ENCODE measurements around the gene NCBP2L. TPM values are rescaled to one million over a fixed set of nuclear protein-coding genes. Genes with fewer than 3 reads are reported as not detected.

Gene NCBP2L
- polyA plus RNA-seq, 1 donor (not counting 4 experiments of a cell fraction or from before 2014, with no cell fraction given), result not detected

GRCh38 chrX:107760304-107761077 is 17.0 kb upstream of the NCBP2L start:
- Histone ChIP-seq H3K4me3 (ENCODE audit: control insufficient read depth in 2 of 3, extremely low read depth in 1 of 3, insufficient read depth in 2 of 3, low read depth in 1 of 3, low read length in 3 of 3) (no peak overlapping the region), H3K9me1 (ENCODE audit: control insufficient read depth, extremely low read depth, insufficient read depth, low read length) (no peaks in the 10 kb centered on the region), H3K27ac (ENCODE audit: control insufficient read depth, insufficient read depth, low read length) (no peak overlapping the region), H3K9me3 (ENCODE audit: control insufficient read depth, low read depth, low read length) (no peaks in the 10 kb centered on the region), H4K20me1 (ENCODE audit: control insufficient read depth, extremely low read depth, insufficient read depth, low read length) (no peaks in the 10 kb centered on the region), H3K36me3 (ENCODE audit: control insufficient read depth in 2 of 2, extremely low read depth in 1 of 2, insufficient read depth in 2 of 2, low read length in 2 of 2) (no peaks in the 10 kb centered on the region), H2AFZ (ENCODE audit: control insufficient read depth, low read length) (no peak overlapping the region), H3K27me3 (ENCODE audit: control insufficient read depth, extremely low read depth, insufficient read depth, low read length) (peaks cover 11% of the 10 kb centered on the region), H3K4me1 (ENCODE audit: control insufficient read depth, extremely low read depth, insufficient read depth, low read length) (no peaks in the 10 kb centered on the region), H3K9ac (ENCODE audit: control insufficient read depth, extremely low read depth, insufficient read depth, low read length) (no peak overlapping the region), H3K79me2 (ENCODE audit: control insufficient read depth, insufficient read depth, low read length) (no peaks in the 10 kb centered on the region), H3K4me2 (ENCODE audit: control insufficient read depth, extremely low read depth, insufficient read depth, low read depth, low read length) (no peak overlapping the region)
- no peak for TF ChIP-seq EZH2 (IDR thresholded peaks at IDR 0.05; ENCODE audit: low read length)
- TF ChIP-seq CTCF (optimal IDR thresholded peaks at IDR 0.05 in 1 of 3, IDR thresholded peaks at IDR 0.05 in 1 of 3, conservative IDR thresholded peaks at IDR 0.05 in 1 of 3; ENCODE audit: extremely low read depth in 1 of 3, insufficient read depth in 2 of 3, low read length in 3 of 3), result no peak
- FAIRE-seq, result no peak
- DNase-seq (ENCODE audit: low read depth, low spot score), result no peak
- dilution Hi-C loops (cut with MboI; ENCODE audit: extremely low pct_ligation_motif_present, low sequenced_read_pairs), result no loop called here

DNA sequence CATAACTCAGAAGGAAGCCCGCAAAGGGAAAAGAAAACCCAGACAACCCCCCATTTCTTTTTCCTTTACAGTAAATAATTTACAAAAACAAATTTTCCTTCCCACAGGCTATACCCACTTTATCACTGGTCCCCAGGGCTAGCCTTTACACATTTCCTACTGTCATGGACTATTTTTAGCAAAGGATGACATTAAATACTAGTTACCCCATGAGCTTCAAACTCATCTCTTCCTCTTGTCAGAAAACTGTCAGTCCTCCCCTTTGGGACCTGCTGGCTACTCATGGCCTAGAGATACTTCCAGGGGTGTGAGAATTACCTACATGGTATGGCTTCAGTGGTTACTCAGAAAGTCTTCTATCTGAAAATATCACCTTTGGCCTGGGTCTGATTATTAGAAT is 13.9 kb upstream of the NCBP2L start:
- Histone ChIP-seq H3K4me3 (ENCODE audit: control insufficient read depth in 2 of 3, extremely low read depth in 1 of 3, insufficient read depth in 2 of 3, low read depth in 1 of 3, low read length in 3 of 3) (no peak overlapping the region), H3K27ac (ENCODE audit: control insufficient read depth, insufficient read depth, low read length) (no peak overlapping the region), H3K27me3 (ENCODE audit: control insufficient read depth, extremely low read depth, insufficient read depth, low read length) (peaks cover 7% of the 10 kb centered on the region), H3K9ac (ENCODE audit: control insufficient read depth, extremely low read depth, insufficient read depth, low read length) (no peak overlapping the region), H2AFZ (ENCODE audit: control insufficient read depth, low read length) (no peak overlapping the region), H3K79me2 (ENCODE audit: control insufficient read depth, insufficient read depth, low read length) (no peaks in the 10 kb centered on the region), H3K4me2 (ENCODE audit: control insufficient read depth, extremely low read depth, insufficient read depth, low read depth, low read length) (no peak overlapping the region), H3K9me3 (ENCODE audit: control insufficient read depth, low read depth, low read length) (no peaks in the 10 kb centered on the region), H3K9me1 (ENCODE audit: control insufficient read depth, extremely low read depth, insufficient read depth, low read length) (no peaks in the 10 kb centered on the region), H3K36me3 (ENCODE audit: control insufficient read depth in 2 of 2, extremely low read depth in 1 of 2, insufficient read depth in 2 of 2, low read length in 2 of 2) (no peaks in the 10 kb centered on the region), H3K4me1 (ENCODE audit: control insufficient read depth, extremely low read depth, insufficient read depth, low read length) (peaks cover 14% of the 10 kb centered on the region), H4K20me1 (ENCODE audit: control insufficient read depth, extremely low read depth, insufficient read depth, low read length) (no peaks in the 10 kb centered on the region)
- FAIRE-seq (no peak), DNase-seq (ENCODE audit: low read depth, low spot score) (no peak)
- no peak for TF ChIP-seq CTCF (optimal IDR thresholded peaks at IDR 0.05 in 1 of 3, IDR thresholded peaks at IDR 0.05 in 1 of 3, conservative IDR thresholded peaks at IDR 0.05 in 1 of 3; ENCODE audit: extremely low read depth in 1 of 3, insufficient read depth in 2 of 3, low read length in 3 of 3)
- dilution Hi-C loops (cut with MboI; ENCODE audit: extremely low pct_ligation_motif_present, low sequenced_read_pairs), result no loop called here

Data from keratinocyte (primary cell).